Panc1 (cell line): ENCODE measurements around the gene EPB41L5. TPM values are rescaled to one million over a fixed set of nuclear protein-coding genes. Genes with fewer than 3 reads are reported as not detected.

Source experiments
- ATAC-seq: fragments of 200-7000 bp; cut with Tn5 transposase; 2 replicates; pipeline ENCODE4 v1.9.1; 2020; ENCODE audit warnings: mild to moderate bottlenecking, moderate library complexity
- BruUV-seq: library from RNA; stranded (reverse); fragments of 400-500 nt; replicated peaks from 2 replicates; lab custom pipeline; 2021; lab: Mats Ljungman, UMichigan
- CTCF ChIA-PET: fragments of 300-600 bp; sonication (Branson Sonifier 250); formaldehyde crosslinking; loops from one replicate; lab custom pipeline; 2022; ENCODE audit warnings: antibody characterized with exemption; lab: Charles Lee
- POLR2A ChIA-PET: fragments of 300-600 bp; sonication (Branson Sonifier 250); formaldehyde crosslinking; loops from one replicate; lab custom pipeline; 2022; ENCODE audit warnings: antibody characterized with exemption; lab: Charles Lee
- DNase-seq: peaks from one replicate; pipeline ENCODE4 v3.0.0-alpha.2; 2010; ENCODE audit warnings: low read depth, low spot score
- H3K27ac ChIP-seq: 2 replicates; pipeline ENCODE4 v1.5.1; 2011; ENCODE audit warnings: mild to moderate bottlenecking, low read length, inconsistent platforms
- H3K27me3 ChIP-seq: fragments of 200-500 bp; sonication (Bioruptor generic); 2 replicates; pipeline ENCODE4 v1.6.0; 2014; ENCODE audit warnings: low read length, inconsistent platforms; ENCODE audit not compliant: control insufficient read depth, insufficient read depth
- H3K36me3 ChIP-seq: fragments of 200-500 bp; sonication (Bioruptor generic); 2 replicates; pipeline ENCODE4 v1.5.1; 2014; ENCODE audit warnings: inconsistent platforms, mild to moderate bottlenecking, low read length, moderate library complexity; ENCODE audit not compliant: control insufficient read depth, insufficient read depth
- H3K4me1 ChIP-seq: 2 replicates; pipeline ENCODE4 v1.5.1; 2011; ENCODE audit warnings: inconsistent platforms, mild to moderate bottlenecking, low read length, moderate library complexity; ENCODE audit not compliant: control insufficient read depth, insufficient read depth
- H3K4me3 ChIP-seq, 2 experiments: 2 replicates each; pipeline ENCODE4 v1.5.1; 2011 to 2012; ENCODE audit warnings: low read depth in 2 of 2, low read length in 2 of 2, mild to moderate bottlenecking in 2 of 2, inconsistent platforms in 1 of 2, moderate library complexity in 1 of 2
- H3K9me3 ChIP-seq: fragments of 200-500 bp; sonication (Bioruptor generic); 2 replicates; pipeline ENCODE4 v1.5.1; 2014; ENCODE audit warnings: low read depth, mild to moderate bottlenecking, inconsistent platforms, low read length, moderate library complexity; ENCODE audit not compliant: control insufficient read depth, insufficient read depth
- POLR2AphosphoS5 ChIP-seq: IDR thresholded peaks from 2 replicates; pipeline ENCODE4 v1.6.1; 2012; ENCODE audit warnings: mild to moderate bottlenecking, low read depth, low read length, moderate library complexity
- SIN3A ChIP-seq: IDR thresholded peaks from 2 replicates; pipeline ENCODE4 v1.6.1; 2012; ENCODE audit warnings: low read depth, mild to moderate bottlenecking, low read length, moderate library complexity, borderline replicate concordance; ENCODE audit not compliant: insufficient read depth
- TCF7L2 ChIP-seq: IDR thresholded peaks from 2 replicates; pipeline ENCODE4 v1.6.1; 2011; ENCODE audit warnings: mild to moderate bottlenecking, low read depth, low read length, inconsistent platforms
- in situ Hi-C: cut with HindIII; loops from 2 replicates; pipeline ENCODE4 v1.10.0; 2016; ENCODE audit warnings: low sequenced_read_pairs, low pct_unique_long_range_greater_than_20kb
- intact Hi-C: fragments of 100-400 bp; cut with micrococcal nuclease; formaldehyde crosslinking; loops from one replicate; pipeline ENCODE4 v1.10.0; 2022; ENCODE audit not compliant: unreplicated experiment
- total RNA-seq: library from RNA; stranded (reverse); gene quantifications from one replicate; pipeline ENCODE4 v1.2.1, GENCODE V29; 2021; ENCODE audit not compliant: unreplicated experiment
- TF ChIP-seq, protein P1 (sequence below), 2 experiments: IDR thresholded peaks; 2 replicates each; pipeline ENCODE4 v1.6.1; 2011 to 2012; ENCODE audit warnings: low read depth in 2 of 2, control low read depth in 1 of 2, low read length in 1 of 2, mild to moderate bottlenecking in 1 of 2, moderate library complexity in 1 of 2; ENCODE audit not compliant: insufficient read depth in 1 of 2
- TF ChIP-seq, protein P2 (sequence below): fragments of 450-650 bp; IDR thresholded peaks from 2 replicates; pipeline ENCODE4 v1.5.1; 2017; ENCODE audit warnings: mild to moderate bottlenecking

Gene EPB41L5
- total RNA-seq, 1 experiment from 2014 or later: 42.2 TPM

DNA sequence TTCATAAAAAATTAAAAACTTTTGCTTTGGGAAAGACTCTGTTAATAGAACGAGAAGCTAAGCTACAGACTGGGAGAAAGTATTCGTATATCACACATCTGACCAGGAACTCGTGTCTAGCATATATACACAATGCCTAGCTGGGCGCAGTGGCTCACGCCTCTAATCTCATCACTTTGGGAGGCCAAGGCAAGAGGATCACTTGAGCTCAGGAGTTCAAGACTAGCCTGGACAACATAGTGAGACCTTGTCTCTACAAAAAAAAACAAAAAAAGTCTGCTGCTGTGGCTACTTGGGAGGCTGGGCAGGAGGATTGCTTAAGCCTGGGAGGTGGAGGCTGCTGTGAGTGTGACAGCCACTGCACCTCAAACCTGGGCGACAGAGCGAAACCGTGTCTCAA lies 46.6 kb downstream of the EPB41L5 start:
- Histone ChIP-seq H3K9me3 (no peaks in the 10 kb centered on the region), H3K27me3 (no peaks in the 10 kb centered on the region), H3K4me3 (no peak overlapping the region), H3K4me1 (peaks cover 6% of the 10 kb centered on the region), H3K36me3 (no peaks in the 10 kb centered on the region), H3K27ac (no peak overlapping the region)
- DNase-seq (no peak), ATAC-seq (no peak)
- in situ Hi-C loops: no loop called here
- ChIA-PET POLR2A (interaction anchor here (0.5 to 0.6 kb wide), 2 partner anchors 181 to 486 kb away, joined by 4 to 17 read pairs; no protein-coding TSS in a partner anchor), CTCF (no interaction called here)
- TF ChIP-seq, protein P1, sequence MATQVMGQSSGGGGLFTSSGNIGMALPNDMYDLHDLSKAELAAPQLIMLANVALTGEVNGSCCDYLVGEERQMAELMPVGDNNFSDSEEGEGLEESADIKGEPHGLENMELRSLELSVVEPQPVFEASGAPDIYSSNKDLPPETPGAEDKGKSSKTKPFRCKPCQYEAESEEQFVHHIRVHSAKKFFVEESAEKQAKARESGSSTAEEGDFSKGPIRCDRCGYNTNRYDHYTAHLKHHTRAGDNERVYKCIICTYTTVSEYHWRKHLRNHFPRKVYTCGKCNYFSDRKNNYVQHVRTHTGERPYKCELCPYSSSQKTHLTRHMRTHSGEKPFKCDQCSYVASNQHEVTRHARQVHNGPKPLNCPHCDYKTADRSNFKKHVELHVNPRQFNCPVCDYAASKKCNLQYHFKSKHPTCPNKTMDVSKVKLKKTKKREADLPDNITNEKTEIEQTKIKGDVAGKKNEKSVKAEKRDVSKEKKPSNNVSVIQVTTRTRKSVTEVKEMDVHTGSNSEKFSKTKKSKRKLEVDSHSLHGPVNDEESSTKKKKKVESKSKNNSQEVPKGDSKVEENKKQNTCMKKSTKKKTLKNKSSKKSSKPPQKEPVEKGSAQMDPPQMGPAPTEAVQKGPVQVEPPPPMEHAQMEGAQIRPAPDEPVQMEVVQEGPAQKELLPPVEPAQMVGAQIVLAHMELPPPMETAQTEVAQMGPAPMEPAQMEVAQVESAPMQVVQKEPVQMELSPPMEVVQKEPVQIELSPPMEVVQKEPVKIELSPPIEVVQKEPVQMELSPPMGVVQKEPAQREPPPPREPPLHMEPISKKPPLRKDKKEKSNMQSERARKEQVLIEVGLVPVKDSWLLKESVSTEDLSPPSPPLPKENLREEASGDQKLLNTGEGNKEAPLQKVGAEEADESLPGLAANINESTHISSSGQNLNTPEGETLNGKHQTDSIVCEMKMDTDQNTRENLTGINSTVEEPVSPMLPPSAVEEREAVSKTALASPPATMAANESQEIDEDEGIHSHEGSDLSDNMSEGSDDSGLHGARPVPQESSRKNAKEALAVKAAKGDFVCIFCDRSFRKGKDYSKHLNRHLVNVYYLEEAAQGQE (IDR thresholded peaks at IDR 0.05; ENCODE audit: insufficient read depth in 1 of 2, low read depth in 2 of 2, low read length in 1 of 2): no peak
- no peak for TF ChIP-seq SIN3A
- no peak for TF ChIP-seq POLR2AphosphoS5
- TF ChIP-seq TCF7L2: no peak
- TF ChIP-seq, protein P2, sequence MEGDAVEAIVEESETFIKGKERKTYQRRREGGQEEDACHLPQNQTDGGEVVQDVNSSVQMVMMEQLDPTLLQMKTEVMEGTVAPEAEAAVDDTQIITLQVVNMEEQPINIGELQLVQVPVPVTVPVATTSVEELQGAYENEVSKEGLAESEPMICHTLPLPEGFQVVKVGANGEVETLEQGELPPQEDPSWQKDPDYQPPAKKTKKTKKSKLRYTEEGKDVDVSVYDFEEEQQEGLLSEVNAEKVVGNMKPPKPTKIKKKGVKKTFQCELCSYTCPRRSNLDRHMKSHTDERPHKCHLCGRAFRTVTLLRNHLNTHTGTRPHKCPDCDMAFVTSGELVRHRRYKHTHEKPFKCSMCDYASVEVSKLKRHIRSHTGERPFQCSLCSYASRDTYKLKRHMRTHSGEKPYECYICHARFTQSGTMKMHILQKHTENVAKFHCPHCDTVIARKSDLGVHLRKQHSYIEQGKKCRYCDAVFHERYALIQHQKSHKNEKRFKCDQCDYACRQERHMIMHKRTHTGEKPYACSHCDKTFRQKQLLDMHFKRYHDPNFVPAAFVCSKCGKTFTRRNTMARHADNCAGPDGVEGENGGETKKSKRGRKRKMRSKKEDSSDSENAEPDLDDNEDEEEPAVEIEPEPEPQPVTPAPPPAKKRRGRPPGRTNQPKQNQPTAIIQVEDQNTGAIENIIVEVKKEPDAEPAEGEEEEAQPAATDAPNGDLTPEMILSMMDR: no peak
- BruUV-seq: no TSS peak
- intact Hi-C loops: no loop called here

DNA sequence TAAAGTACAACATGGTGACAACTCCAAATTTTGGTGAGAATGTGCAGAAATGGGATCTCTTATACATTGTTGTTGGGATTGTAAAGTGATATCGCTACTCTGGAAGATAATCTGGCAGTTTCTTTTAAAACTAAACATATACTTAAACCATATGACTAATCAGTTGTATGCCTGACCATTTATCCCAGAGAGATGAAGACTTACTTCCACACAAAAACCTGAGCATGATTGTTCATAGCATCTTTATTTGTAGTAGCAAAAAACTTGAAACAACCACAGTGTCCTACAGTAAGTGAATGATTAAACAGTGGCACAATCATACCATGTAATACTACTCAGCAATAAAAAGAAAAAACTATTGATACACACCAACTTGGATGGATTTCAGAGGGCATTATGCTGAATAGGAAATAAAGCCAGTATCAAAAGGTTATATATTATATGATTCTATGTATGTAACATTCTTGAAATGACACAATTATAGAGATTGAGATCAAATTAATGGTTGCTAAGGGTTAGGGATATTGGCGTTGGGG lies 47.3 kb downstream of the EPB41L5 start:
- CTCF ChIA-PET: no interaction called here
- H3K27ac ChIP-seq: no peak overlapping the region
- TF ChIP-seq, protein P1 (IDR thresholded peaks at IDR 0.05; ENCODE audit: insufficient read depth in 1 of 2, low read depth in 2 of 2, low read length in 1 of 2): no peak
- TF ChIP-seq TCF7L2 (no peak), POLR2AphosphoS5 (no peak), SIN3A (no peak)
- TF ChIP-seq, protein P2: no peak
- H3K4me3 ChIP-seq: no peak overlapping the region
- intact Hi-C loops (no loop called here), in situ Hi-C loops (no loop called here)
- POLR2A ChIA-PET: interaction anchor here (0.6 kb wide), 1 partner anchor 182 kb away, joined by 17 read pairs; no protein-coding TSS in a partner anchor
- no peaks in the 10 kb centered on the region for H3K9me3 ChIP-seq
- ATAC-seq (no peak), DNase-seq (no peak)
- H3K36me3 ChIP-seq: no peaks in the 10 kb centered on the region
- TSS peak; percentile 21 for BruUV-seq
- peaks cover 13% of the 10 kb centered on the region for H3K4me1 ChIP-seq
- H3K27me3 ChIP-seq: no peaks in the 10 kb centered on the region
